ENCODE data around the gene KCNJ9. TPM values are rescaled to one million over a fixed set of nuclear protein-coding genes. Genes with fewer than 3 reads are reported as not detected.
A peak's percentile ranks its signal among the peaks of the same experiment; 100 is the strongest.

The KCNJ9 gene
- total and polyA plus RNA-seq, 2 of the 13 experiments (the other 11 are each of a cell fraction or from before 2014, with no cell fraction given): not detected

GRCh38 chr1:160053548-160054365 is 27.6 kb upstream of the KCNJ9 start (continued):
- TF ChIP-seq REPIN1 (CRISPR knock-in tag; IDR thresholded peaks at IDR 0.05; ENCODE audit: borderline replicate concordance, low read depth): no peak
- no peak for TF ChIP-seq HINFP (CRISPR knock-in tag; IDR thresholded peaks at IDR 0.05; ENCODE audit: low read depth)
- peak; percentile 80; the same call in 1 of the 2 replicates for TF ChIP-seq AKAP8 (CRISPR knock-in tag; IDR thresholded peaks at IDR 0.05)
- TF ChIP-seq ZNF652 (CRISPR knock-in tag; IDR thresholded peaks at IDR 0.05; ENCODE audit: borderline replicate concordance, low read depth): no peak
- no peak for TF ChIP-seq ZNF713 (CRISPR knock-in tag; IDR thresholded peaks at IDR 0.05)
- no peak for TF ChIP-seq ZFP1 (CRISPR knock-in tag; IDR thresholded peaks at IDR 0.05)
- TF ChIP-seq, protein P1, sequence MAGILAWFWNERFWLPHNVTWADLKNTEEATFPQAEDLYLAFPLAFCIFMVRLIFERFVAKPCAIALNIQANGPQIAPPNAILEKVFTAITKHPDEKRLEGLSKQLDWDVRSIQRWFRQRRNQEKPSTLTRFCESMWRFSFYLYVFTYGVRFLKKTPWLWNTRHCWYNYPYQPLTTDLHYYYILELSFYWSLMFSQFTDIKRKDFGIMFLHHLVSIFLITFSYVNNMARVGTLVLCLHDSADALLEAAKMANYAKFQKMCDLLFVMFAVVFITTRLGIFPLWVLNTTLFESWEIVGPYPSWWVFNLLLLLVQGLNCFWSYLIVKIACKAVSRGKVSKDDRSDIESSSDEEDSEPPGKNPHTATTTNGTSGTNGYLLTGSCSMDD (CRISPR knock-in tag; IDR thresholded peaks at IDR 0.05): no peak
- TF ChIP-seq ZNF850 (CRISPR knock-in tag; conservative IDR thresholded peaks at IDR 0.05): no peak
- no peak for TF ChIP-seq KDM3A (CRISPR knock-in tag; IDR thresholded peaks at IDR 0.05; ENCODE audit: low read depth)
- TF ChIP-seq ZSCAN9 (CRISPR knock-in tag; IDR thresholded peaks at IDR 0.05; ENCODE audit: borderline replicate concordance): no peak; the same call in 1 of the 2 replicates
- no peak for TF ChIP-seq REXO4 (CRISPR knock-in tag; IDR thresholded peaks at IDR 0.05; ENCODE audit: borderline replicate concordance)
- no peak for TF ChIP-seq TAF15 (IDR thresholded peaks at IDR 0.05; ENCODE audit: low read depth, low read length, poor library complexity, severe bottlenecking)
- TF ChIP-seq, protein P2, sequence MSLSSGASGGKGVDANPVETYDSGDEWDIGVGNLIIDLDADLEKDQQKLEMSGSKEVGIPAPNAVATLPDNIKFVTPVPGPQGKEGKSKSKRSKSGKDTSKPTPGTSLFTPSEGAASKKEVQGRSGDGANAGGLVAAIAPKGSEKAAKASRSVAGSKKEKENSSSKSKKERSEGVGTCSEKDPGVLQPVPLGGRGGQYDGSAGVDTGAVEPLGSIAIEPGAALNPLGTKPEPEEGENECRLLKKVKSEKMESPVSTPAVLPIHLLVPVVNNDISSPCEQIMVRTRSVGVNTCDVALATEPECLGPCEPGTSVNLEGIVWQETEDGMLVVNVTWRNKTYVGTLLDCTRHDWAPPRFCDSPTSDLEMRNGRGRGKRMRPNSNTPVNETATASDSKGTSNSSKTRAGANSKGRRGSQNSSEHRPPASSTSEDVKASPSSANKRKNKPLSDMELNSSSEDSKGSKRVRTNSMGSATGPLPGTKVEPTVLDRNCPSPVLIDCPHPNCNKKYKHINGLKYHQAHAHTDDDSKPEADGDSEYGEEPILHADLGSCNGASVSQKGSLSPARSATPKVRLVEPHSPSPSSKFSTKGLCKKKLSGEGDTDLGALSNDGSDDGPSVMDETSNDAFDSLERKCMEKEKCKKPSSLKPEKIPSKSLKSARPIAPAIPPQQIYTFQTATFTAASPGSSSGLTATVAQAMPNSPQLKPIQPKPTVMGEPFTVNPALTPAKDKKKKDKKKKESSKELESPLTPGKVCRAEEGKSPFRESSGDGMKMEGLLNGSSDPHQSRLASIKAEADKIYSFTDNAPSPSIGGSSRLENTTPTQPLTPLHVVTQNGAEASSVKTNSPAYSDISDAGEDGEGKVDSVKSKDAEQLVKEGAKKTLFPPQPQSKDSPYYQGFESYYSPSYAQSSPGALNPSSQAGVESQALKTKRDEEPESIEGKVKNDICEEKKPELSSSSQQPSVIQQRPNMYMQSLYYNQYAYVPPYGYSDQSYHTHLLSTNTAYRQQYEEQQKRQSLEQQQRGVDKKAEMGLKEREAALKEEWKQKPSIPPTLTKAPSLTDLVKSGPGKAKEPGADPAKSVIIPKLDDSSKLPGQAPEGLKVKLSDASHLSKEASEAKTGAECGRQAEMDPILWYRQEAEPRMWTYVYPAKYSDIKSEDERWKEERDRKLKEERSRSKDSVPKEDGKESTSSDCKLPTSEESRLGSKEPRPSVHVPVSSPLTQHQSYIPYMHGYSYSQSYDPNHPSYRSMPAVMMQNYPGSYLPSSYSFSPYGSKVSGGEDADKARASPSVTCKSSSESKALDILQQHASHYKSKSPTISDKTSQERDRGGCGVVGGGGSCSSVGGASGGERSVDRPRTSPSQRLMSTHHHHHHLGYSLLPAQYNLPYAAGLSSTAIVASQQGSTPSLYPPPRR (CRISPR knock-in tag; IDR thresholded peaks at IDR 0.05; ENCODE audit: borderline replicate concordance): peak; percentile 90
- TF ChIP-seq, protein P3, sequence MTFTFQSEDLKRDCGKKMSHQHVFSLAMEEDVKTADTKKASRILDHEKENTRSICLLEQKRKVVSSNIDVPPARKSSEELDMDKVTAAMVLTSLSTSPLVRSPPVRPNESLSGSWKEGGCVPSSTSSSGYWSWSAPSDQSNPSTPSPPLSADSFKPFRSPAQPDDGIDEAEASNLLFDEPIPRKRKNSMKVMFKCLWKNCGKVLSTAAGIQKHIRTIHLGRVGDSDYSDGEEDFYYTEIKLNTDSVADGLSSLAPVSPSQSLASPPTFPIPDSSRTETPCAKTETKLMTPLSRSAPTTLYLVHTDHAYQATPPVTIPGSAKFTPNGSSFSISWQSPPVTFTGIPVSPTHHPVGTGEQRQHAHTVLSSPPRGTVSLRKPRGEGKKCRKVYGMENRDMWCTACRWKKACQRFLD (CRISPR knock-in tag; IDR thresholded peaks at IDR 0.05; ENCODE audit: borderline replicate concordance): no peak
- TF ChIP-seq ZNF263 (CRISPR knock-in tag; IDR thresholded peaks at IDR 0.05): no peak
- TF ChIP-seq ZNF557 (CRISPR knock-in tag; IDR thresholded peaks at IDR 0.05): no peak
- TF ChIP-seq HMGXB4 (CRISPR knock-in tag; IDR thresholded peaks at IDR 0.05; ENCODE audit: borderline replicate concordance in 1 of 2, low read depth in 1 of 2): no peak
